HG02943 (cell line): Measurements from ENCODE around the gene TMPRSS6.

Experiments used
- ATAC-seq: cut with Tn5 transposase; IDR thresholded peaks from one replicate; pipeline ENCODE4 v1.9.1; 2021; ENCODE audit warnings: mild to moderate bottlenecking, low read depth, moderate library complexity; ENCODE audit not compliant: unreplicated experiment

TMPRSS6 gene

GRCh38 chr22:37141476-37141875 is 32.0 kb upstream of the TMPRSS6 start:
- no peak for ATAC-seq

GRCh38 chr22:37140686-37141323 is 31.3 kb upstream of the TMPRSS6 start:
- no peak for ATAC-seq

- ATAC-seq = no peak
Measured at GRCh38 chr22:37139762-37140161, 30.2 kb upstream of the TMPRSS6 start.

DNA sequence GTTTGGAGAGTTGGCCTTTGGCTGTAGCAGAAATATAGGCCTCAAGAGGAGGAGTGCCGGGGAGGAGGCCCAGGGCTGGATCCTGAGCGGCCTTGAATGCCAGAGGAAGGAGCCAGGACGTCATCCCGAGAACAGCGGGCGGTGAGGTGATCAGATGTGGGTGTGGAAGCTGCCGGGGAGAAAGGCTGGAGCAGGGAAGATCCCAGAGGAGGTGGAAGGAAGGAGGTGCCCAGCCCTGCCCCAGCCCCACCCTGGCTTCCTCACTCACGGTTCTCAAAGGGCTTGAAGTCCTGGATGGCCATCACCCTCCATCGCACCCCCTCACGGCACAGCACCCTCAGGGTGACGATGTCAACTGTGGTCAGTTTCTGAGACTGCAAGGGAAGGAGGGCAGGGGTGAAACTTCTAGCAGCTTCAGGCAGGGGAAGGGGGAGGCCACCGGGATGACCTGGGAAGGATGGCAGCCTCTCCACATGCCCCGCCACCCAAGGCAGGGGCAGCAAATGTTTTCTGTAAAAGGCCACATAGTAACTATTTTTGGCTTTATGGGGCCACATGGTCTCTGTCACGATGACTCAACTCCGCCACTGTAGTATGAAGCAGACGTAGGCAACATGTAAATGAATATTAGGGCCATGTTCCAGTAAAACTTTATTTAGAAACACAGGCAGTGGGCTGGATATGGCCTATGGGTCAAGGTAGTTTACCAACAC is 29.5 kb upstream of the TMPRSS6 start:
- no peak for ATAC-seq

DNA sequence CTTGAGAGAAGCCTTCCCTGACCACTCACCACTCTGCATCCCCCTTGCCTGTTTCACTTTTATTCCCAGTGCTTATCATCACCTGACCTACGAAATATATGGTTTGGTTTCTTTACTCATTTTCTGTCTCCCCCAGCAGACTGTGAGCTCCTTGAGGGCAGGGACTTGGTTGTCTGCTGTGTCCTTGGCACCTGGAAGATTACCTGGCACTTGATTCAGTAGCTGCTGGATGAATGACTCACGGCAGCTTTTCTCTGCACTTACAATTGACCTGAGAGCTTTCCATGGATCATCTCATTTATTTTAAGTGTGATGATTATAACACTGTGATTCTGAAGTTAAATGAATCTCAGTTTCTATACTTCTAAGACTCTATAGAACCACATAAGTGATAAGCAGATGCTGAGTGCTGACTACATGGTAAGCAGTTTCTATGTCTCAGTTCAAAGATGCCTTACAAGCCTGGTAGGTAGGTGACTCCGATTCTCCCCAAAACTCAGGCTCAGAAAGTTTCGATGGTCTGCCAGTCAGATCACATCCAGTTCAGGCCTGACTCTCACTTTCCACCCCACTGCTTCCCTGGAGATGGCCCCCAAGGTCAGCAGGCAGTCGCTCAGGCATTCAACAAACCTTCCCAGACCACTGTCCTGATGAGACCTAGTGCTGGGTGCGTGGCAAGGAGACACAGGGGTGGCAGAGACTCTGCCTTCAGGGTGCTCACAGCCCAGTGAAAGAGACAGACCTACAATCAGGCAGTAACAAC is 28.6 kb upstream of the TMPRSS6 start:
- ATAC-seq = no peak

- no peak for ATAC-seq
Measured at GRCh38 chr22:37137131-37137530, 27.6 kb upstream of the TMPRSS6 start.

DNA sequence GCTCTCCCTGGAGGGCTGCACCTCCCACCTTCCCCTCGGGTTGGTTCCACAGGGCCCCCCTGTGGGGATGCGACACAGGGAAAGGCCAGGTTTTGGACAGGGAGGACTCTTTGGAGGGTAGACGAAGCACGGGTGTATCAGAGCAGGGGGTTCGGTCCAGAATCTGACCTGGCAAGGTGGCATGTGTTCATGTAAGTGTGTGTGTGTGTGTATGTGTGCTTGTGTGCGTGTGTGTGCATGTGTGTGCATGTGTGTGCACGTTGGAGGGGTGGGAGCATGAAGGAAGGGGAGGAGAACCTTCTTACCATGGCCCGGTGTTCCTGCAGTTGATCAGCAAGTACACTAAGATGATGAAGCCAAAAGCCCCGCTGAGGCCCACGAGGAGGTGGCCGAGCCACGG is 25.5 kb upstream of the TMPRSS6 start:
- ATAC-seq = no peak

DNA sequence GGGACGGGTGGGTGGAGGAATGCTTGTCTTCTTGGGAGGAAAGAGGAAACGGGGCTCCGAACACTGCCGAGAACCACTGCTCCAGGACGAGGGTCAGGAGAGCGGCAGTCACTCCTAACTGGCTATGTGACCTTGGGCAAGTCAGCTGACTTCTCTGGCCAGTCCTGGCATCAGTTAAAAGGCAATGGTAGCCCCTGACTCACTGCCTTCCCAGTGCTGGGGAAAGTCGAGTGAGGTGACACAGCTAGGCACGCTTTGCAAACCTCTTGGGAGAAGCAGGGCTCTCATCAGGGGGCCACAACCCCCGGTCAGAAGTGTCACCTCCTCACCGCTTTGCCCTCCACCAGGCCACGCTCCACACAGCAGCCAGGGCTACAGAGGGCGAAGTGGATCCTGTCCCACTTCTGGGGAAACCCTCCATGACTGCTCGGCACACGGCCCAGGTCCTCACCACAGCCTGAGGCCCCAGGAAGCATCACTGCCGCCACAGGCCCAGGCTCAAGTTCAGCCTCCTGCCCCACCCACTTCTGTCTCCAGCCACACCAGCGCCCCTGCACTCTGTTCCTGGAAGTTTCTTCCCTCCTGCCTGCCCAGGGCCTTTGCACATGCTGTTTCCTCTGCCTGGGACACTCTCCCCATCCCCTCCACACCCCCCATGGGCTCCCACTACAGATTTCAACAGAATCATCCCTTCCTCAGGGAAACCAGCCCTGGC is 23.9 kb upstream of the TMPRSS6 start:
- ATAC-seq = no peak

- ATAC-seq = no peak
Measured at GRCh38 chr22:37132773-37133172, 23.3 kb upstream of the TMPRSS6 start.

GRCh38 chr22:37129866-37130441 is 20.4 kb upstream of the TMPRSS6 start:
- ATAC-seq = no peak

- no peak for ATAC-seq
Measured at GRCh38 chr22:37128555-37129281, 19.2 kb upstream of the TMPRSS6 start.

DNA sequence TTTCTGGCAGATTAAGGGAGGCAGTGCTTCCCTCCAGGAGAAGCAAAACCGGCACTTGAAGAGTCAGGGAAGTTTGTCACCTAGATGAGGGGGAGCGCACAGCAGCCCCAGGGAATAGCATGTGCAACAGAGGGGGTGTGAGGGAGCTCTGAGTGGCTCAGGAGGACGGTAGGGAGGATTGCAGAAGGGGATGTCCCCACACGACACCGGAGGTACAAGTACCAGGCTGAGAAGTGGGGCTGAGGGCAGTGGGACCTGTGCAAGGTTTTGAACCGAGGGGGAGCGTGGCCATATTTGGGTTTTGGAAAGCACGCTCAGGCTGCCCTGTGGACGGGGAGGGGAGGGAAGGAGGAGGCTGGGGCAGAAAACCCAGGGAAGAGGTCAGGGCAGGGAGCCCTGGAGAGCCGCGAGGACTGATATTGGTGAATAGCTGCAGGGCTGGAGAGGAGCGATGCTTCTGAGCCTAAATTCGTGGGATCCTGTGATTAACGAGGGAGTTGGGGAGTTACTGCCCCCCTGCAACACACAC is 17.9 kb upstream of the TMPRSS6 start:
- no peak for ATAC-seq

GRCh38 chr22:37126882-37127281 is 17.4 kb upstream of the TMPRSS6 start:
- ATAC-seq = no peak

DNA sequence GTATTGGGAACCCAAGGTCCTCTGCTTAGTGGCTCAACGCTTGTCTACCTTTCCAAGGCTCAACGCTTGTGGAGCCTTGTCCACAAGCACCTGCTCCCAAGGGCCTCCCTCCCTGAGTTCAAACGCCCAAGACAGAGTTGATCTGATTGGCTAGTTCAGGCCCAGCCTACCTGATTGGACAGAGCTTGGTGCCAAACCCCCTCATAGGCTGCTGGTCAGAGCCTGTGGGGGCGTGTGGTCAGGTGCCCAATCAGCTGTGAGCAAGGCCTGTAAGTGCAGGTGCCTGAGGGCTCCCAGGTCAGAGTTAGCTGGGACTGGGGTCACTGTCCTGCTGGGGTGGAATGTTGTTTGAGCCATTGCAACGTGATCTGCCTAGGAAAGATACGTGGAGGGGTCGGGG is 16.9 kb upstream of the TMPRSS6 start:
- ATAC-seq = no peak

GRCh38 chr22:37123649-37124048 is 14.1 kb upstream of the TMPRSS6 start:
- no peak for ATAC-seq

DNA sequence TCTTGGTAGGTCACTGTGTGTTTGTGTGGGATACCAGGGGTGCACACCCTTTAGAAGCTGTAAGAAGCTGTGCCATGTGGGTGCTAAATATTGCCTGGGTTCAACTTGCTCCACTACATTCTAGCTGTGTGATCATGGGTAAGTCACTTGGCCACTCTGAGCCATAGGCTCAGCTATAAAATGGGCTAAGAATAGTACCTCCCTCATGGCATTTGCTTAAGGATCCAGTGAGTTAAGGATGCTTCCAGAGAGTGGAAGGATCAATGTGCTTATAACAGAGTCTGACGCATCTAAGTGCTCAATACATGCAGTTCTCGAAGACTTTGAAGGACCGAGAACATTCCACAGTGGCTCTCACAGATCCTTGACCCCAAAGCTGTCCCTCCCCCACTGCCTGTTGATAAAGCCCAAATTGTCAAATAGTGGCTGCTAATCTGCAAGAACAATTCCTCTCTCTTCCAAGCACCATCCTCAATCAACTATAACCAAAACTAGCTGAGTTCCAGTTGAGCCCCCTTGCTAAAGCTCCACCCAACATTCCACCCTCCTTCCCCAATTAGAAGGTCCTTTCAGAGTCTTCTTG is 13.2 kb upstream of the TMPRSS6 start:
- no peak for ATAC-seq

DNA sequence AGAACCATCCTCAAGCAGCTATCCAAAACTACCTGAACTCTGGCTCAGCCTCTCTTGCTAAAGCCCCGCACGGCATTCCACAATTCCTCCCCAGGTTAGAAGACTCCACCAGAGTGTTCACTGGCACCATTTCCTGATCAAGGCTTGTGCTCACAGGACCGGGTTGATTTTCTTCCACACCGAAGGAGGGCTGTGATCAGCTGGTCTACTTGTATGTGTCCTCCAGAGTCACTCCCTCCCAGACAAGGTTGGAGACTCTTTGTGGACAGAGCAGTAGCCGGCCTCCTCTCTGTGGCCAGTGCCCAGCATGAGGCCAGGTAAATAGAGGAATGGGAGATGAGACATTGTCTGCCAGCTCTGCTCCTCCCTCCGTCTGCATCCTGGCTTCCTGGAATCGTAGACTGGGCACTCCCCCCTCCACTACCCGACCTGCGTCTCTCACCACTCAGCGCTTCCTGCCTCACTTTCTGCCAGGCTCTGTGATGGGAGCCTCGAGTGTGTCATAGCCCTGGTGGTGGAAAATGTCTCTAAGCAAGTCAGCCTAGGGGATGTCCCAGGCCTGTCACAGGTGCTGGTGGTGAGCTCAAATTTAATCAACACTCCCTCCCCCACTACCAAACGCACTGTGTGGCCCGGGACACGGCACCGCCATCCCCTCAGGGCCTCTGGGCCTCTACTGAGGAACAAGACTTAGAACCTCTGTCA is 12.5 kb upstream of the TMPRSS6 start:
- ATAC-seq = peak; percentile 83

DNA sequence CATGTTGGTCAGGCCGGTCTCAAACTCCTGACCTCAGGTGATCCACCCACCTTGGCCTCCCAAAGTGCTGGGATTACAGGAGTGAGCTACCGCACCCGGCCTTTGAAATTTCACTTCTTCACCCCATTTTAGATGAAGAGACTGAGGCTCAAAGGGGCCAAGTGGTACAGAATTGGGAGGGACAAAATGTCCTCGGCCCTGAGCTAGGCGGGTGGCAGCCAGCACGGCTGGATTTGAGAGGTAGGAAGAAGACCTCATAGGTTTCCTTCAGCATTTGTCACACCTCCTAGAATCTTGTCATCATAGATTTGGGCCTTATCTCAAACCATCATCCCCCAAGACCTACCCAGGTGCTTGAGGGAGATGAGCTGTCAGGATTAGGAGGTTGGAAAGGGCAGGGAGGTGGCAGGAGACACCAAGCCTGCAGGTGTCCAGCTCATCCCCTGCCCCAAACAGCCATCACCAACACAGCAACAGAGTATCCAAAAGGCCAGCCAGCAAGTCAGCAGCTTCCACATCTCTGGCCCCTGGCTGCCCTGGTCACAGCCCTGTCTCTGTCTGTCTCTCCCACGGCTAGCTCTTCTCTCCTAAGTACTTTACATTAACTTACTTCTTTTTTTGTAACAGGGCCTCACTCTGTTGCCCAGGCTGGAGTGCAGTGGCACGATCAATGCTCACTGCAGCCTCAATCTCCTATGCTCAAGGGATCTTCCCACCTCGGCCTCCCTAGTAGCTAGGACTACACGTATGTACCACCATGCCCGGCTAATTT is 11.2 kb upstream of the TMPRSS6 start:
- ATAC-seq = no peak
